HepG2 (cell line): ENCODE data around the gene NAALADL1. TPM values are rescaled to one million over a fixed set of nuclear protein-coding genes. Genes with fewer than 3 reads are reported as not detected.

Experiments used
- ESRRA ChIP-seq: sonication (generic); formaldehyde crosslinking; IDR thresholded peaks from 2 replicates; pipeline ENCODE4 v1.5.1; 2020; ENCODE audit warnings: mild to moderate bottlenecking, low read depth, missing genetic modification reagents
- HOXA9 ChIP-seq: sonication (generic); formaldehyde crosslinking; IDR thresholded peaks from 2 replicates; pipeline ENCODE4 v1.8.1; 2022; ENCODE audit warnings: missing genetic modification reagents, mild to moderate bottlenecking, moderate library complexity, borderline replicate concordance
- RFXANK ChIP-seq: IDR thresholded peaks from 2 replicates; pipeline ENCODE4 v1.6.1; 2016
- TSC22D2 ChIP-seq: sonication (generic); formaldehyde crosslinking; IDR thresholded peaks from 2 replicates; pipeline ENCODE4 v1.5.1; 2020; ENCODE audit warnings: missing genetic modification reagents, mild to moderate bottlenecking, borderline replicate concordance
- ZMAT3 ChIP-seq: sonication (generic); formaldehyde crosslinking; conservative IDR thresholded peaks from 2 replicates; pipeline ENCODE4 v1.7.0; 2021; ENCODE audit warnings: missing genetic modification reagents
- ZNF562 ChIP-seq: sonication (generic); formaldehyde crosslinking; IDR thresholded peaks from 2 replicates; pipeline ENCODE4 v1.8.0; 2022; ENCODE audit warnings: missing genetic modification reagents, borderline replicate concordance
- ZNF564 ChIP-seq: sonication (generic); formaldehyde crosslinking; IDR thresholded peaks from 2 replicates; pipeline ENCODE4 v1.8.1; 2023; ENCODE audit warnings: mild to moderate bottlenecking, missing genetic modification reagents
- polyA plus RNA-seq, 8 experiments: library from polyadenylated mRNA; depleted of rRNA in 3 of 8; stranded (reverse) in 7 of 8; unstranded in 1 of 8; fragments of >200 nt; fragmentation: Illumina TruSeq in 4 of 8; extraction: Trizol in 4 of 8; gene quantifications; 2 replicates each; pipeline versions ENCODE4 v1.2.1 to v1.2.3, GENCODE V29; 2011 to 2016; ENCODE audit warnings: low read depth in 4 of 8, missing spikeins in 1 of 8, mixed read lengths in 1 of 8; ENCODE audit not compliant: insufficient read depth in 1 of 8
- total RNA-seq, 5 experiments: library from RNA; depleted of rRNA; stranded (reverse); fragments of >200 nt; fragmentation: Illumina TruSeq; extraction: Trizol; gene quantifications; 2 replicates each; pipeline ENCODE4 v1.2.3, GENCODE V29; 2016; ENCODE audit warnings: low read depth in 1 of 5
- TF ChIP-seq, protein P1 (sequence below): sonication (generic); formaldehyde crosslinking; IDR thresholded peaks from 2 replicates; pipeline ENCODE4 v1.5.0; 2020; ENCODE audit warnings: missing genetic modification reagents
- TF ChIP-seq, protein P2 (sequence below), 2 experiments: sonication (generic) in 1 of 2; formaldehyde crosslinking in 1 of 2; IDR thresholded peaks; 2 replicates each; pipeline versions ENCODE4 v1.6.1 to v1.9.0; 2014 to 2022; ENCODE audit warnings: antibody characterized with exemption in 1 of 2, borderline replicate concordance in 1 of 2, inconsistent platforms in 1 of 2, low read depth in 1 of 2, missing genetic modification reagents in 1 of 2
- TF ChIP-seq, protein P3 (sequence below): sonication (generic); formaldehyde crosslinking; IDR thresholded peaks from 2 replicates; pipeline ENCODE4 v1.5.1; 2020; ENCODE audit warnings: missing genetic modification reagents, mild to moderate bottlenecking, borderline replicate concordance
- TF ChIP-seq, protein P4 (sequence below): sonication (generic); formaldehyde crosslinking; IDR thresholded peaks from 2 replicates; pipeline ENCODE4 v1.4.0; 2020; ENCODE audit warnings: missing genetic modification reagents, low read depth, mild to moderate bottlenecking, borderline replicate concordance
- TF ChIP-seq, protein P5 (sequence below): sonication (generic); formaldehyde crosslinking; IDR thresholded peaks from 2 replicates; pipeline ENCODE4 v1.4.0; 2020; ENCODE audit warnings: low read depth, missing genetic modification reagents

NAALADL1 gene
- total and polyA plus RNA-seq, 2 of the 13 experiments (the other 11 are each of a cell fraction or from before 2014, with no cell fraction given) = 9.3 to 33.9 TPM

DNA sequence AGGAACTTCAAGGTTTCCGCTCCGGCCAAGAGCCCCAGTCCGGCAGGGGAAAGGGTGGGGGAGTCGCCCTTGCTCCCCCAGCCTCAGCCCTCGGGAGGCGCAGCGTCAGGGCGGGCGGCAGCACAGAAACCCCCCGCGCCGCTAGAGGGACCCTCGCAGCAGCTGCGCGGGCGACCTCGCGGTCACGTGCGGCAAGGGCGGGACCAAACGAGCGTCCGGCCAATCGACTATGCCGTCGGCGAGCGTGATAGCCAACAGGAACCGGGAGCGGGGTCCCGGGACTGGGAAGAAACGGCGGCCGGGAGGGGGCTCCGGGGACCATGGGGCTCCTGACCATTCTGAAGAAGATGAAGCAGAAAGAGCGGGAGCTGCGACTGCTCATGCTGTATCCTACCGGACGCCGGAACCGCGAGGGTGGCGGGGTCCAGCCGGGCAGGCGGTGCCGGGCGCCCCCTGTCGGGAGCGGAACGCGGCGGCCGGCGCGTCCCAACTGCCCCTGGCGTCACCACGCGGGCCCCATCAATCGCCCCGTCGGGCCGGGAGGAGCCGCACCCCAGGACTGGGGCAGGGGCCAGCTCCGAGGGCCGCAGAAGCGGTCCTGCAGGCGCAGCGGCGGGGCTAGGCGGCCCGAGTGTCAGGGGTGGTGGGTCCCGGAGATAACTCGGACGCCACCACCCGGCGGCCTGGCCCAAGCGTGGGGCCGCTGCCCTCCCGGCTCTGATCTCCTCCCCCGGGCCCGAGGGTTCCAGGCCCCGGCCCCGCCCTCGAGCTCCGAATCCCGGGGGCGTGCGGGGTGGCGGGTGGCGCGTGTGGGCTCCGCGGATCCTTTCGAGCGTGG, 44.2 kb downstream of the NAALADL1 start, which contains the start of gene ARL2 (continued):
- TF ChIP-seq HOXA9 (CRISPR knock-in tag) (no peak; the same call in 1 of the 2 replicates), ZMAT3 (CRISPR knock-in tag) (peak; percentile 74; the same call in 1 of the 2 replicates), TSC22D2 (CRISPR knock-in tag) (peak; percentile 57; the same call in 1 of the 2 replicates), ZNF562 (CRISPR knock-in tag) (no peak), ESRRA (peak; percentile 25; the same call in 1 of the 2 replicates), ZNF564 (CRISPR knock-in tag) (peak; percentile 75; the same call in 1 of the 2 replicates), RFXANK (no peak)
- TF ChIP-seq, protein P1, sequence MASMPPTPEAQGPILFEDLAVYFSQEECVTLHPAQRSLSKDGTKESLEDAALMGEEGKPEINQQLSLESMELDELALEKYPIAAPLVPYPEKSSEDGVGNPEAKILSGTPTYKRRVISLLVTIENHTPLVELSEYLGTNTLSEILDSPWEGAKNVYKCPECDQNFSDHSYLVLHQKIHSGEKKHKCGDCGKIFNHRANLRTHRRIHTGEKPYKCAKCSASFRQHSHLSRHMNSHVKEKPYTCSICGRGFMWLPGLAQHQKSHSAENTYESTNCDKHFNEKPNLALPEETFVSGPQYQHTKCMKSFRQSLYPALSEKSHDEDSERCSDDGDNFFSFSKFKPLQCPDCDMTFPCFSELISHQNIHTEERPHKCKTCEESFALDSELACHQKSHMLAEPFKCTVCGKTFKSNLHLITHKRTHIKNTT (CRISPR knock-in tag) = no peak
- TF ChIP-seq, protein P2, sequence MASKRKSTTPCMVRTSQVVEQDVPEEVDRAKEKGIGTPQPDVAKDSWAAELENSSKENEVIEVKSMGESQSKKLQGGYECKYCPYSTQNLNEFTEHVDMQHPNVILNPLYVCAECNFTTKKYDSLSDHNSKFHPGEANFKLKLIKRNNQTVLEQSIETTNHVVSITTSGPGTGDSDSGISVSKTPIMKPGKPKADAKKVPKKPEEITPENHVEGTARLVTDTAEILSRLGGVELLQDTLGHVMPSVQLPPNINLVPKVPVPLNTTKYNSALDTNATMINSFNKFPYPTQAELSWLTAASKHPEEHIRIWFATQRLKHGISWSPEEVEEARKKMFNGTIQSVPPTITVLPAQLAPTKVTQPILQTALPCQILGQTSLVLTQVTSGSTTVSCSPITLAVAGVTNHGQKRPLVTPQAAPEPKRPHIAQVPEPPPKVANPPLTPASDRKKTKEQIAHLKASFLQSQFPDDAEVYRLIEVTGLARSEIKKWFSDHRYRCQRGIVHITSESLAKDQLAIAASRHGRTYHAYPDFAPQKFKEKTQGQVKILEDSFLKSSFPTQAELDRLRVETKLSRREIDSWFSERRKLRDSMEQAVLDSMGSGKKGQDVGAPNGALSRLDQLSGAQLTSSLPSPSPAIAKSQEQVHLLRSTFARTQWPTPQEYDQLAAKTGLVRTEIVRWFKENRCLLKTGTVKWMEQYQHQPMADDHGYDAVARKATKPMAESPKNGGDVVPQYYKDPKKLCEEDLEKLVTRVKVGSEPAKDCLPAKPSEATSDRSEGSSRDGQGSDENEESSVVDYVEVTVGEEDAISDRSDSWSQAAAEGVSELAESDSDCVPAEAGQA (IDR thresholded peaks at IDR 0.05; ENCODE audit: low read depth) = peak; percentile 41; the same call in 1 of the 2 replicates
- TF ChIP-seq, protein P2 (CRISPR knock-in tag; IDR thresholded peaks at IDR 0.05; ENCODE audit: borderline replicate concordance) = 0 out of 2 replicates have a peak, but pooled peaks have one; percentile 46
- TF ChIP-seq, protein P3, sequence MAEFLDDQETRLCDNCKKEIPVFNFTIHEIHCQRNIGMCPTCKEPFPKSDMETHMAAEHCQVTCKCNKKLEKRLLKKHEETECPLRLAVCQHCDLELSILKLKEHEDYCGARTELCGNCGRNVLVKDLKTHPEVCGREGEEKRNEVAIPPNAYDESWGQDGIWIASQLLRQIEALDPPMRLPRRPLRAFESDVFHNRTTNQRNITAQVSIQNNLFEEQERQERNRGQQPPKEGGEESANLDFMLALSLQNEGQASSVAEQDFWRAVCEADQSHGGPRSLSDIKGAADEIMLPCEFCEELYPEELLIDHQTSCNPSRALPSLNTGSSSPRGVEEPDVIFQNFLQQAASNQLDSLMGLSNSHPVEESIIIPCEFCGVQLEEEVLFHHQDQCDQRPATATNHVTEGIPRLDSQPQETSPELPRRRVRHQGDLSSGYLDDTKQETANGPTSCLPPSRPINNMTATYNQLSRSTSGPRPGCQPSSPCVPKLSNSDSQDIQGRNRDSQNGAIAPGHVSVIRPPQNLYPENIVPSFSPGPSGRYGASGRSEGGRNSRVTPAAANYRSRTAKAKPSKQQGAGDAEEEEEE (CRISPR knock-in tag) = no peak
- TF ChIP-seq, protein P4, sequence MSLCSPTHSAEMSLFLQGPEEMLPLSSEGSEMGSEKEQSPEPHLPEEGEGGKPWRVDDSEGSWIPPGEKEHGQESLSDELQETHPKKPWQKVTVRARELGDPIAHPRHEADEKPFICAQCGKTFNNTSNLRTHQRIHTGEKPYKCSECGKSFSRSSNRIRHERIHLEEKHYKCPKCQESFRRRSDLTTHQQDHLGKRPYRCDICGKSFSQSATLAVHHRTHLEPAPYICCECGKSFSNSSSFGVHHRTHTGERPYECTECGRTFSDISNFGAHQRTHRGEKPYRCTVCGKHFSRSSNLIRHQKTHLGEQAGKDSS = 0 out of 2 replicates have a peak, but pooled peaks have one; percentile 75
- TF ChIP-seq, protein P5, sequence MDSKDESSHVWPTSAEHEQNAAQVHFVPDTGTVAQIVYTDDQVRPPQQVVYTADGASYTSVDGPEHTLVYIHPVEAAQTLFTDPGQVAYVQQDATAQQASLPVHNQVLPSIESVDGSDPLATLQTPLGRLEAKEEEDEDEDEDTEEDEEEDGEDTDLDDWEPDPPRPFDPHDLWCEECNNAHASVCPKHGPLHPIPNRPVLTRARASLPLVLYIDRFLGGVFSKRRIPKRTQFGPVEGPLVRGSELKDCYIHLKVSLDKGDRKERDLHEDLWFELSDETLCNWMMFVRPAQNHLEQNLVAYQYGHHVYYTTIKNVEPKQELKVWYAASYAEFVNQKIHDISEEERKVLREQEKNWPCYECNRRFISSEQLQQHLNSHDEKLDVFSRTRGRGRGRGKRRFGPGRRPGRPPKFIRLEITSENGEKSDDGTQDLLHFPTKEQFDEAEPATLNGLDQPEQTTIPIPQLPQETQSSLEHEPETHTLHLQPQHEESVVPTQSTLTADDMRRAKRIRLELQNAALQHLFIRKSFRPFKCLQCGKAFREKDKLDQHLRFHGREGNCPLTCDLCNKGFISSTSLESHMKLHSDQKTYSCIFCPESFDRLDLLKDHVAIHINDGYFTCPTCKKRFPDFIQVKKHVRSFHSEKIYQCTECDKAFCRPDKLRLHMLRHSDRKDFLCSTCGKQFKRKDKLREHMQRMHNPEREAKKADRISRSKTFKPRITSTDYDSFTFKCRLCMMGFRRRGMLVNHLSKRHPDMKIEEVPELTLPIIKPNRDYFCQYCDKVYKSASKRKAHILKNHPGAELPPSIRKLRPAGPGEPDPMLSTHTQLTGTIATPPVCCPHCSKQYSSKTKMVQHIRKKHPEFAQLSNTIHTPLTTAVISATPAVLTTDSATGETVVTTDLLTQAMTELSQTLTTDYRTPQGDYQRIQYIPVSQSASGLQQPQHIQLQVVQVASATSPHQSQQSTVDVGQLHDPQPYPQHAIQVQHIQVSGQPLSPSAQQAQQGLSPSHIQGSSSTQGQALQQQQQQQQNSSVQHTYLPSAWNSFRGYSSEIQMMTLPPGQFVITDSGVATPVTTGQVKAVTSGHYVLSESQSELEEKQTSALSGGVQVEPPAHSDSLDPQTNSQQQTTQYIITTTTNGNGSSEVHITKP (CRISPR knock-in tag) = peak; percentile 42; the same call in 1 of the 2 replicates
